HepG2 (cell line): Measurements from ENCODE around the gene HSPA1L. TPM values are rescaled to one million over a fixed set of nuclear protein-coding genes. Genes with fewer than 3 reads are reported as not detected.
A peak's percentile ranks its signal among the peaks of the same experiment; 100 is the strongest.

ENCODE experiments used
- ATAC-seq: fragments of 200-7000 bp; cut with Tn5 transposase; 3 replicates; pipeline ENCODE4 v1.9.1; 2020; ENCODE audit warnings: mild to moderate bottlenecking, moderate library complexity
- BruUV-seq: library from RNA; stranded (reverse); fragments of 400-500 nt; replicated peaks from 2 replicates; lab custom pipeline; 2021; lab: Mats Ljungman, UMichigan
- CTCF ChIA-PET: fragments of 300-600 bp; formaldehyde crosslinking; extraction: SDS; loops from one replicate; lab custom pipeline; 2021; ENCODE audit warnings: low total read pairs, inconsistent platforms, low intra/inter-chr PET ratio; lab: Yijun Ruan, JAX
- POLR2A ChIA-PET: fragments of 350-600 bp; sonication (Branson Sonifier 250); formaldehyde crosslinking; loops from one replicate; lab custom pipeline; 2020; ENCODE audit warnings: antibody characterized with exemption, inconsistent platforms; lab: Yijun Ruan, JAX
- DNase-seq: peaks from one replicate; pipeline ENCODE4 v3.0.0-alpha.2; 2015; ENCODE audit warnings: low spot score
- FAIRE-seq: peaks from 3 replicates; lab custom pipeline; 2011; peaks lifted over from hg19 to GRCh38; lab: Jason Lieb, UNC
- H2AFZ ChIP-seq: one replicate; pipeline ENCODE4 v1.6.1; 2011; ENCODE audit warnings: low read length, inconsistent platforms
- H3K27ac ChIP-seq: fragments of 300-600 bp; 3 replicates; pipeline ENCODE4 v1.8.0; 2011; ENCODE audit warnings: mixed run types, mild to moderate bottlenecking, mixed read lengths, low read length, inconsistent platforms; ENCODE audit not compliant: insufficient read depth; ENCODE audit errors: extremely low read length
- H3K27me3 ChIP-seq, 2 experiments: fragments of 200-600 bp in 1 of 2; 2 replicates in 1 of 2; 3 replicates in 1 of 2; pipeline versions ENCODE4 v1.6.0 to v1.8.0; 2011; ENCODE audit warnings: low read length in 2 of 2, mild to moderate bottlenecking in 2 of 2, moderate library complexity in 2 of 2, inconsistent platforms in 1 of 2; ENCODE audit not compliant: insufficient read depth in 2 of 2, control insufficient read depth in 1 of 2
- H3K36me3 ChIP-seq, 2 experiments: fragments of 200-600 bp in 1 of 2; replicated peaks in 1 of 2; 2 replicates in 1 of 2; 3 replicates in 1 of 2; pipeline versions ENCODE4 v1.5.1 to v1.8.0; 2011; ENCODE audit warnings: low read length in 2 of 2, inconsistent platforms in 1 of 2; ENCODE audit not compliant: insufficient read depth in 2 of 2, control insufficient read depth in 1 of 2
- H3K4me1 ChIP-seq: 2 replicates; pipeline ENCODE4 v1.5.1; 2012; ENCODE audit warnings: low read length, inconsistent platforms; ENCODE audit not compliant: insufficient read depth
- H3K4me2 ChIP-seq: 2 replicates; pipeline ENCODE4 v1.6.0; 2011; ENCODE audit warnings: low read depth, low read length, inconsistent platforms
- H3K4me3 ChIP-seq, 3 experiments: fragments of 200-600 bp in 1 of 3; sonication (generic), shearing (Covaris generic) in 1 of 3; replicated peaks in 1 of 3; 2 replicates each; pipeline ENCODE4 v1.5.1; 2011 to 2016; ENCODE audit warnings: low read length in 3 of 3, inconsistent platforms in 2 of 3, low read depth in 2 of 3, mild to moderate bottlenecking in 2 of 3, control low read depth in 1 of 3, mixed read lengths in 1 of 3; ENCODE audit not compliant: insufficient read depth in 1 of 3
- H3K79me2 ChIP-seq: one replicate; pipeline ENCODE4 v1.6.1; 2011; ENCODE audit warnings: low read length, inconsistent platforms; ENCODE audit not compliant: insufficient read depth
- H3K9ac ChIP-seq: 2 replicates; pipeline ENCODE4 v1.6.0; 2011; ENCODE audit warnings: mild to moderate bottlenecking, low read depth, low read length, inconsistent platforms; ENCODE audit not compliant: insufficient read depth
- H3K9me3 ChIP-seq: 2 replicates; pipeline ENCODE4 v1.5.1; 2012; ENCODE audit warnings: mild to moderate bottlenecking, low read length
- H4K20me1 ChIP-seq: 2 replicates; pipeline ENCODE4 v1.6.0; 2011; ENCODE audit warnings: inconsistent platforms, mild to moderate bottlenecking, low read length, moderate library complexity; ENCODE audit not compliant: insufficient read depth
- BRCA1 ChIP-seq: sonication (generic); formaldehyde crosslinking; IDR thresholded peaks from 2 replicates; pipeline ENCODE4 v1.4.0; 2020; ENCODE audit warnings: missing genetic modification reagents
- CHCHD3 ChIP-seq: sonication (generic); formaldehyde crosslinking; IDR thresholded peaks from 2 replicates; pipeline ENCODE4 v1.8.0; 2022; ENCODE audit warnings: mild to moderate bottlenecking, missing genetic modification reagents, moderate library complexity
- MBD4 ChIP-seq: IDR thresholded peaks from 2 replicates; pipeline ENCODE4 v1.6.1; 2012; ENCODE audit warnings: low read length, inconsistent platforms, borderline replicate concordance
- ZKSCAN5 ChIP-seq: sonication (generic); formaldehyde crosslinking; IDR thresholded peaks from 2 replicates; pipeline ENCODE4 v1.5.1; 2020; ENCODE audit warnings: mild to moderate bottlenecking, missing genetic modification reagents
- ZNF10 ChIP-seq: sonication (generic); formaldehyde crosslinking; IDR thresholded peaks from 2 replicates; pipeline ENCODE4 v1.4.0; 2020; ENCODE audit warnings: mild to moderate bottlenecking, low read depth, missing genetic modification reagents, borderline replicate concordance
- ZNF225 ChIP-seq: sonication (generic); formaldehyde crosslinking; IDR thresholded peaks from 2 replicates; pipeline ENCODE4 v1.4.0; 2020; ENCODE audit warnings: mild to moderate bottlenecking, missing genetic modification reagents
- ZNF326 ChIP-seq: sonication (generic); formaldehyde crosslinking; IDR thresholded peaks from 2 replicates; pipeline ENCODE4 v1.4.0; 2020; ENCODE audit warnings: missing genetic modification reagents, borderline replicate concordance
- ZNF431 ChIP-seq: sonication (generic); formaldehyde crosslinking; IDR thresholded peaks from 2 replicates; pipeline ENCODE4 v1.9.0; 2022; ENCODE audit warnings: missing genetic modification reagents, low read depth, mild to moderate bottlenecking, borderline replicate concordance
- ZNF557 ChIP-seq: sonication (generic); formaldehyde crosslinking; IDR thresholded peaks from 2 replicates; pipeline ENCODE4 v1.4.0; 2020; ENCODE audit warnings: missing genetic modification reagents
- ZNF839 ChIP-seq: sonication (generic); formaldehyde crosslinking; IDR thresholded peaks from 2 replicates; pipeline ENCODE4 v1.4.0; 2020; ENCODE audit warnings: missing genetic modification reagents, mild to moderate bottlenecking, borderline replicate concordance
- WGBS: methylation state at CpG from one replicate; pipeline ENCODE4 v1.1.6; 2017; ENCODE audit warnings: low lambda C conversion rate; 5-methylcytosine and 5-hydroxymethylcytosine counted together
- in situ Hi-C: cut with HindIII; loops from 2 replicates; pipeline ENCODE4 v1.10.0; 2017; ENCODE audit warnings: low pct_unique_long_range_greater_than_20kb; ENCODE audit not compliant: extremely low pct_ligation_motif_present
- intact Hi-C: fragments of 100-400 bp; cut with micrococcal nuclease; formaldehyde crosslinking; loops from one replicate; pipeline ENCODE4 v1.10.0; 2022; ENCODE audit not compliant: unreplicated experiment
- polyA plus RNA-seq, 8 experiments: library from polyadenylated mRNA; depleted of rRNA in 3 of 8; stranded (reverse) in 7 of 8; unstranded in 1 of 8; fragments of >200 nt; fragmentation: Illumina TruSeq in 4 of 8; extraction: Trizol in 4 of 8; gene quantifications; 2 replicates each; pipeline versions ENCODE4 v1.2.1 to v1.2.3, GENCODE V29; 2011 to 2016; ENCODE audit warnings: low read depth in 4 of 8, missing spikeins in 1 of 8, mixed read lengths in 1 of 8; ENCODE audit not compliant: insufficient read depth in 1 of 8
- total RNA-seq, 5 experiments: library from RNA; depleted of rRNA; stranded (reverse); fragments of >200 nt; fragmentation: Illumina TruSeq; extraction: Trizol; gene quantifications; 2 replicates each; pipeline ENCODE4 v1.2.3, GENCODE V29; 2016; ENCODE audit warnings: low read depth in 1 of 5
- TF ChIP-seq, protein P1 (sequence below): sonication (generic); formaldehyde crosslinking; conservative IDR thresholded peaks from 2 replicates; pipeline ENCODE4 v1.4.0; 2020; ENCODE audit warnings: missing genetic modification reagents
- TF ChIP-seq, protein P2 (sequence below): sonication (generic); formaldehyde crosslinking; IDR thresholded peaks from 2 replicates; pipeline ENCODE4 v1.9.0; 2021; ENCODE audit warnings: missing genetic modification reagents, borderline replicate concordance
- TF ChIP-seq, protein P3 (sequence below): sonication (generic); formaldehyde crosslinking; IDR thresholded peaks from 2 replicates; pipeline ENCODE4 v1.4.0; 2020; ENCODE audit warnings: mild to moderate bottlenecking, missing genetic modification reagents, borderline replicate concordance
- TF ChIP-seq, protein P4 (sequence below): sonication (generic); formaldehyde crosslinking; IDR thresholded peaks from 2 replicates; pipeline ENCODE4 v1.5.0; 2020; ENCODE audit warnings: missing genetic modification reagents, mild to moderate bottlenecking, borderline replicate concordance

Gene HSPA1L
- total and polyA plus RNA-seq, 2 of the 13 experiments (the other 11 are each of a cell fraction or from before 2014, with no cell fraction given): 0.55 to 1.0 TPM

DNA sequence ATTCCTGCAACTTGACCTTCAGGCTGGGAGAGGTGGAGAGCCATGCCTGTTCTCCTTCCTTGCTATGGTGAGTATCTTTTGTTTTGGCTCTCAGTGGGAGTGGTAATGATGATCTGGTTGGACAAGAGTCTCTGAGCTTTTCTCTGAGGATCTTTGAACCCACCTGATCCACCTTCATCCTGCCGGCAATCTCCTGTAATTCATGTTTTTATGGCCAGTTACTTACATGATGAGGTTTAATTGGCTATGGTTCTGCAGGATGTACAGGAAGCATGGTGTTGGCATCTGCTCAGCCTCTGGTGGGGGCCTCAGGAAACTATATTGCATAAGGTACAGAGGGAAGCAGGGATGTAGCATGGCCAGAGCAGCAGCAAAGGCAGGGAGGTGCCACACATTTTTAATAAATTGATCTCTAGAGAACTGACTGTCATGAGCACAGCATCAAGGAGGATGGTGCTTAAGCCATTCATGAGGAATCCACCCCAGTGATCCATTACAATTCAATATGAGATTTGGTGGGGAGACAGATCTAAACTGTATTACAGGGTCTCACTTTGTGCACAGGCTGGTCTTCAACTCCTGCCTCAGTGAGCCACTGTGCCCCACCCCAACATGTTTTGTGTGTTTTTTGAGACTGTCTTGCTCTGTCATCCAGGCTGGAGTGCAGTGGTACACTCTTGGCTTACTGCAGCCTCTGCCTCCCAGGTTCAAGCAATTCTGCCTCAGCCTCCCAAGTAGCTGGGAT, 22.5 kb upstream of the HSPA1L start (continued):
- TF ChIP-seq ZNF431: no peak
- TF ChIP-seq, protein P1, sequence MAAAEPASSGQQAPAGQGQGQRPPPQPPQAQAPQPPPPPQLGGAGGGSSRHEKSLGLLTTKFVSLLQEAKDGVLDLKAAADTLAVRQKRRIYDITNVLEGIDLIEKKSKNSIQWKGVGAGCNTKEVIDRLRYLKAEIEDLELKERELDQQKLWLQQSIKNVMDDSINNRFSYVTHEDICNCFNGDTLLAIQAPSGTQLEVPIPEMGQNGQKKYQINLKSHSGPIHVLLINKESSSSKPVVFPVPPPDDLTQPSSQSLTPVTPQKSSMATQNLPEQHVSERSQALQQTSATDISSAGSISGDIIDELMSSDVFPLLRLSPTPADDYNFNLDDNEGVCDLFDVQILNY (CRISPR knock-in tag): no peak
- TF ChIP-seq, all 625 proteins: peak for 26

DNA sequence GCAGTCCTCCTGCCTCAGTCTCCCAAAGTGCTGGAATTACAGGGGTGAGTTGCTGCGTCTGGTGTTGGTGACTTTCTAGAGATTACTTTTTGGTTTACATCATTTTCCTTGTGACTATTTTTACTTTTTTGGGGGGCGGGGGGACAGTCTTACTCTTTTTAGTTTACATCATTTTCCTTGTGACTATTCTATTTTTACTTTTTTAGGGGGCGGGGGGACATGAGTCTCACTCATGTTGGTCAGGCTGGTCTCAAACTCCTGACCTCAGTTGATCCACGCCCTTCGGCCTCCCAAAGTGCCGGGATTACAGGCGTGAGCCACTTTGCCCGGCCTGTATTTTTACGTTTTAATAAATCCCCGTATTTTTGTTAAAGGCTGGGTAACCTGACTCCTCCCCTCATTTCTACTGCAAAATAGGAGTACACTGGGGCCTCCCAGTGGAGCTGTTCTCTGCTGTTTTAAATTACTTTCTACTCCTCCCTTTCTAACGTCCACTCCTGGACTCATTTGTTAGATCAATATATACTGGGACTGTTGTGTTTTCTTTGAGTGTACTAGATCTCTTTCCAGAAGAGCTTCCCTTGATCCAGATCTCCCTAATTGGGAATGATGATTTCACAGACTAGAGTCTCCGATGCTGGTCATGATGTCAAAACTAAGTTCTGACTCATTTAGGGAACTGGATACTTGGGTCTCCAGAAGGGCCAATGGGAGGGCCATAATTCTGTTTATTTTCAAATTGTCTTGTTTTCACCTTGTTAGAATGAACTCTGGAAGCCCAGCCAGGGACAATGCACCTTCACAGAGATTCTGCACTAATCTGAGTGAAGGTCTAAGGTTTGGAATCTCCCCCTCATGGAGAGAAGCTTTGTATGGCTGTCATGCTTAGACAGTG, 21.6 kb upstream of the HSPA1L start:
- Histone ChIP-seq H3K27ac (peak overlapping the region; percentile 93), H3K36me3 (peaks cover 12 to 33% of the 10 kb centered on the region in 2 experiments), H3K9me3 (no peaks in the 10 kb centered on the region), H3K27me3 (peaks cover 0 to 2% of the 10 kb centered on the region in 2 experiments; a peak in 1 of 5 replicates), H3K79me2 (peaks cover 42% of the 10 kb centered on the region), H2AFZ (no peak overlapping the region), H4K20me1 (peaks cover 43% of the 10 kb centered on the region), H3K4me1 (peaks cover 45% of the 10 kb centered on the region), H3K4me3 (peak overlapping the region; percentile 75 to 98 (median 93)), H3K4me2 (peak overlapping the region; percentile 84), H3K9ac (peak overlapping the region; percentile 98)
- WGBS: 5% methylated on average over 12 of the region's 12 CpGs
- BruUV-seq: no TSS peak
- in situ Hi-C loops (no loop called here), intact Hi-C loops (loop anchor here (10.0 kb wide), 1 partner anchor 118 kb away; the partner anchor contains the start of genes NELFE and SKIC2)
- ChIA-PET POLR2A (interaction anchor here (0.7 to 15.7 kb wide), 25 partner anchors 9 to 182 kb away, joined by 3 to 264 read pairs (median 4); partner anchors contain the start of genes ABHD16A, APOM, CFB and CLIC1), CTCF (no interaction called here)
- FAIRE-seq: no peak
- ATAC-seq: no peak
- DNase-seq: no peak
- TF ChIP-seq ZNF225 (CRISPR knock-in tag): no peak
- TF ChIP-seq ZNF10 (CRISPR knock-in tag): no peak
- peak; percentile 95 for TF ChIP-seq ZKSCAN5 (CRISPR knock-in tag)
- TF ChIP-seq, protein P2, sequence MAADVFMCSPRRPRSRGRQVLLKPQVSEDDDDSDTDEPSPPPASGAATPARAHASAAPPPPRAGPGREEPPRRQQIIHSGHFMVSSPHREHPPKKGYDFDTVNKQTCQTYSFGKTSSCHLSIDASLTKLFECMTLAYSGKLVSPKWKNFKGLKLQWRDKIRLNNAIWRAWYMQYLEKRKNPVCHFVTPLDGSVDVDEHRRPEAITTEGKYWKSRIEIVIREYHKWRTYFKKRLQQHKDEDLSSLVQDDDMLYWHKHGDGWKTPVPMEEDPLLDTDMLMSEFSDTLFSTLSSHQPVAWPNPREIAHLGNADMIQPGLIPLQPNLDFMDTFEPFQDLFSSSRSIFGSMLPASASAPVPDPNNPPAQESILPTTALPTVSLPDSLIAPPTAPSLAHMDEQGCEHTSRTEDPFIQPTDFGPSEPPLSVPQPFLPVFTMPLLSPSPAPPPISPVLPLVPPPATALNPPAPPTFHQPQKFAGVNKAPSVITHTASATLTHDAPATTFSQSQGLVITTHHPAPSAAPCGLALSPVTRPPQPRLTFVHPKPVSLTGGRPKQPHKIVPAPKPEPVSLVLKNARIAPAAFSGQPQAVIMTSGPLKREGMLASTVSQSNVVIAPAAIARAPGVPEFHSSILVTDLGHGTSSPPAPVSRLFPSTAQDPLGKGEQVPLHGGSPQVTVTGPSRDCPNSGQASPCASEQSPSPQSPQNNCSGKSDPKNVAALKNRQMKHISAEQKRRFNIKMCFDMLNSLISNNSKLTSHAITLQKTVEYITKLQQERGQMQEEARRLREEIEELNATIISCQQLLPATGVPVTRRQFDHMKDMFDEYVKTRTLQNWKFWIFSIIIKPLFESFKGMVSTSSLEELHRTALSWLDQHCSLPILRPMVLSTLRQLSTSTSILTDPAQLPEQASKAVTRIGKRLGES (CRISPR knock-in tag): no peak
- TF ChIP-seq, protein P3, sequence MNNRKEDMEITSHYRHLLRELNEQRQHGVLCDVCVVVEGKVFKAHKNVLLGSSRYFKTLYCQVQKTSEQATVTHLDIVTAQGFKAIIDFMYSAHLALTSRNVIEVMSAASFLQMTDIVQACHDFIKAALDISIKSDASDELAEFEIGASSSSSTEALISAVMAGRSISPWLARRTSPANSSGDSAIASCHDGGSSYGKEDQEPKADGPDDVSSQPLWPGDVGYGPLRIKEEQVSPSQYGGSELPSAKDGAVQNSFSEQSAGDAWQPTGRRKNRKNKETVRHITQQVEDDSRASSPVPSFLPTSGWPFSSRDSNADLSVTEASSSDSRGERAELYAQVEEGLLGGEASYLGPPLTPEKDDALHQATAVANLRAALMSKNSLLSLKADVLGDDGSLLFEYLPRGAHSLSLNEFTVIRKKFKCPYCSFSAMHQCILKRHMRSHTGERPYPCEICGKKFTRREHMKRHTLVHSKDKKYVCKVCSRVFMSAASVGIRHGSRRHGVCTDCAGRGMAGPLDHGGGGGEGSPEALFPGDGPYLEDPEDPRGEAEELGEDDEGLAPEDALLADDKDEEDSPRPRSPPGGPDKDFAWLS: no peak
- no peak for TF ChIP-seq ZNF326
- TF ChIP-seq BRCA1 (CRISPR knock-in tag): no peak
- no peak for TF ChIP-seq CHCHD3
- TF ChIP-seq ZNF839: no peak
- 0 out of 2 replicates have a peak, but pooled peaks have one; percentile 62 for TF ChIP-seq MBD4
- TF ChIP-seq, protein P4, sequence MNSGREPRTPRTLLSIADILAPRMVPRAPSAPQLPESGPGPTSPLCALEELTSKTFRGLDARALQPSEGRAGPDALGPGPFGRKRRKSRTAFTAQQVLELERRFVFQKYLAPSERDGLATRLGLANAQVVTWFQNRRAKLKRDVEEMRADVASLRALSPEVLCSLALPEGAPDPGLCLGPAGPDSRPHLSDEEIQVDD (CRISPR knock-in tag): no peak
- no peak for TF ChIP-seq ZNF557
